HG02885 (cell line): ENCODE results near the gene MLST8.
"Not testable (repeated sequence)": the region's sequence is repeated elsewhere in the genome, so short reads cannot be mapped to it uniquely, and the experiment has no call there.

Experiments used
- ATAC-seq: cut with Tn5 transposase; IDR thresholded peaks from one replicate; pipeline ENCODE4 v1.9.1; 2021; ENCODE audit warnings: mild to moderate bottlenecking; ENCODE audit not compliant: unreplicated experiment, poor library complexity

Gene MLST8

DNA sequence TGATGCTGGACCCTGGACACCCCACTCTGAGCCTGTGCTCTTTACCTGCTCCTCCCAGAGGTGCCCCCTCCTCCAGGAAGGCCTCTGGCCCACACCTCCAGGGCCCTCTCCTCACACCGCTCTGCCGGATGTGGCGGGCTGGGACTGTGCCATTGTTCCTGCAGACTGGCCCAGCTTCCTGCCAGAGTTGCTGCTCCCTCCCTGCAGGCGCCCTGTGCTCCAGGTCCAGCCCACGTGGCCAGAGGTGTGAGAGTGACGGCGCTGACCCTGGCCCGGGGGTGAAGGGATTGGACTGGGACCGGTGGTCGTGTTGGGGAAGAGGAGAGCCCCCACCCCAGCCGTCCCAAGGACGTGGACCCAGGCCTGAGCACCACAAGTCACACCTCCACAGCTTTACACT lies 23.8 kb downstream of the MLST8 start:
- no peak for ATAC-seq

DNA sequence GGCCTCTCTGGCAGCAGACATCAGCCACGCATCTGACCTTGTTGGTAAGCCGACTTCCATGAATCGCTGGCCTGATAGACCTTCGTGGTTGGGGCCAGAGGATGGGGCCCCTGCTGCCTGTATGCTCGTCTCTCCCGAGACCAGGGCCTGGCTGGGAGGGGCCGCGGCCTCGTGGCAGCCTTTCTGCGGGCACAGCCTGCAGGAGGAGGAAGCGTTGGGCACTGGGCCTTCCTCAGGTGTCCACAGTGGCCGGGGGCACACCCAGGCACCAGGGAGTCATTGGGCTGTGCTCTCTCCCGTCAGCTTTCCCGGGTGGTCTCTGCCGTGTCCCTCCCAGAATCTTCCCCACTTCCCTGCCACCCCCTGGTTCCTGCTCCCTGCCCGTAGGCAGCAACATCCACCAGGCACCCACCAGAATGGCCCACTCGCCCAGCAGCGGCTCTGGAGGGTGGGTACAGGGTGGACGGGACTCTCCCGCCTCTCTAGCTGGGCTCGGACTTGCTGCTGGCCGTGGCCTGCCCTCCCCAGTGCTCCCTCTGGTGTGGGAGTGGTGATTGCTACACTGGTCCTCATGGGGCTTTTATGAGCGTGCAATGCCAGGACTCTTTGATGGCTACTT lies 24.5 kb downstream of the MLST8 start:
- no peak for ATAC-seq

DNA sequence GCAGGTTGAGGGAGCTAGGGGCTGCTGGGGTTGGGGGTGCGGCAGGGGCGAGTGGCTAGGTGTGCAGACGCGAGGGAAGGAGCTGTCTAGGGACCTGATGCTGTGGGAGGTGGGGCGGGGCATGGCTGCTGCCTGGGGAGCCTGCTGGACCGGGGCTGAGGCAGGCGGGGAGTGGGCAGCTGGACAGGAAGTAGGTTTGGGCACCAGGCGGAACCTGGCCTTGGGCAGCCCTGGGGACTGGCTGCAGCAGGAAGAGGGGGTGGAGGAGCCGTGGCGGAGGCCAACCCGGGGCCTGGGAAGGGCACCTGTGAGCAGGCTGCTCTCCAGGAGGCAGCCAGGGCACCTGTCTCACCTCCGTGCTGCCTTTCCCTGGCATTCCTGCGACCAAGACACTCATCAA lies 25.1 kb downstream of the MLST8 start:
- no peak for ATAC-seq

DNA sequence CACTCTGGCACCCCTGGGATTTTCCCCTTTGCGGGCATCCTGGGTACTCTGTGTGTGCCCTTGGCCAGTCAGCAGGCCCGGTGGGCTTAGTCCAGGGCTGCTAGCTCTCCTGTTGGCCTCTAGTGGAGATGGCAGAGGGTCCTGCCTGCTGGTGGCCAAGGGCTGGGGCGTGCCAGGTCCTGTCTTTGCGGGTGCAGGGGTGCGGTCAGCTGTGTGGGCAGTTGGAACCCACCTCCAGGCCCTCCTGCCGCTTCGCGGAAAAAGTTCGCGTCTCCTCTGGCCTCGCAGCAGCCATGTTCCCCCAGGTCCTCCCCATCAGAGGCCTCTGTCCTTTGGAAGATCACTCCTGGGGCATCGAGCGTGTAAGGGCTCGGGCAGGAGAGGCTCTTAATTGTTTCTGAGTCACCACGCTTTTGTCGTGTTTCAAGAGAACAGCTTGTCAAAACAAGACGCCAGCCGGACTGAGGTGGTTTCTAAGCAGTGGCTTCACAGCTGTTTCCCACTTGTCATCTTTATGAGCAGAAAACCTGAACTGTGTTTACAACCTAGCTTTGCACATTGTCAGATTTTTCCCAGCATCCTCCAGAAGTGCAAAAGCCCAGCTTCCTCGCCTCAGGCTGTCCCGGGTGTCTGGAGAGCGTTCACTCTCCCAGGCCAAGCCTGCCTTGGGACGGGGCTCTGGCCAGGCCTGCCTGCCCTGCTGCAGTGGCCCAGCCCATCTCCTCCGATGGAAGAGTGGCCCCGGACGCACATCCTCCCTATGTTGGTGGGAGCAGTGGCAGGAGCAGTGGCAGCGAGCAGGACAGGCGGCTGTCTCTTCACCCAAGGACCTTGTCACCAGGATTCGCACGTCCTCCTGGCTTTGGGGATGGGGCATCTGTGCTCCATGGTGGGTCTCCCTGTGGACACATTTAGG lies 26.0 kb downstream of the MLST8 start:
- no peak for ATAC-seq

DNA sequence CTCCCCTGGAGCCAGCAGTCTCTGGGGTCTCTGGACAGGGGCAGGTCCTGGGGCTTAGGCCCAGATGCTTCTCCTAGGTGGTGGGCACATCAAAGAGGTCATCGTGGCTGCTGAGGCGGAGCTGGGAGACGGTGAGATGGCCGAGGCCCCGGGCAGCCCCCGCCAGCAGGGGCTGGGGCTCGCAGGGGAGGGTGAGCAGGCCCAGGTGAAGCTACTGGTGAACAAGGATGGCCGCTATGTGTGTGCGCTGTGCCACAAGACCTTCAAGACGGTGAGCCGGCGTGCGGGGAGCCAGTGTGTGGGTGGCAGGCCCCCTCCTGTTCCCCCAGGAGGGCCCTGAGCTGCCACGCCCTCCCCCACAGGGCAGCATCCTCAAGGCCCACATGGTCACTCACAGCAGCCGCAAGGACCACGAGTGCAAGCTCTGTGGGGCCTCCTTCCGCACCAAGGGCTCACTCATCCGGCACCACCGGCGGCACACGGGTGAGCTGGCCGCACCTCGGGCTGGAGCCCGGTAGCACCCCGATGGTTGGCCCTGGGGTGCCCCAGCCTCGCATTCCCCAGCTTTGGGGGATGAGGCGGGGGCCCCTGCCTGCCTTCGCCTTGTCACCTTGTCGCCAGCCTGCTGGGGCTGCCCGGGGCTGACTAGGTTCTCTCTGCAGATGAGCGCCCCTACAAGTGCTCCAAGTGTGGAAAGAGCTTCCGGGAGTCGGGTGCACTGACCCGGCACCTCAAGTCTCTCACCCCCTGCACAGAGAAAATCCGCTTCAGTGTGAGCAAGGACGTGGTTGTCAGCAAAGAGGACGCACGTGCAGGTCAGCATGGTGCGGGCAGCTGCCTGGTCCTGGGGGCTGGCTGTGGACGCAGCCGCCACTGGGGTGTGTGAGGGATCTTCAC lies 27.1 kb downstream of the MLST8 start:
- ATAC-seq = no peak

DNA sequence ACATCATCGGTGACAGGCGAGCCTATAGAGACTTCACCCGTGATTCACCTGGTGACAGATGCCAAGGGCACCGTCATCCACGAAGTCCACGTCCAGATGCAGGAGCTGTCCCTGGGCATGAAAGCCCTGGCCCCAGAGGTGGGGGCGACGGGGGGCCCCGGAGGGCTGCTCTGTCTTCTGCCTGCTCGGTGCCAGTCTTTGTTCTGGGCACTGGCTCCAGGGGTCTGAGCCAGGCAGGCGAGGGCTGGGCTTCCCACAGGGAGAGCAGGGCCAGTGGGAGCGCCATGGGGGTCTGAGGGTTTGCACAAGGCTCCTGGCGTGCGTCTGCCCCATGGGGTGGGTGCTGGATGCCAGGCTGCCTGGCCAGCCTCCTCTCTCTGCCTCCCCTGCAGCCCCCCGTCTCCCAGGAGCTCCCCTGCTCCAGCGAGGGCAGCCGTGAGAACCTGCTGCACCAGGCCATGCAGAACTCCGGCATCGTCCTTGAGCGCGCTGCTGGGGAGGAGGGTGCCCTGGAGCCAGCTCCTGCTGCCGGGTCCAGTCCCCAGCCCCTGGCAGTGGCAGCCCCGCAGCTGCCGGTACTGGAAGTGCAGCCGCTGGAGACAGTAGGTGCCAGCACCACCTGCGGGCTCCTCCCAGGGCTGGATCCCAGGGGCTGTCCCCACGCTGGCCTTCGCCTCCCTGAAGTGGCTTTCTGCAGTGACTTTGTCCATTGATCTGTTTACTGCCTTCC lies 28.0 kb downstream of the MLST8 start:
- ATAC-seq = no peak

DNA sequence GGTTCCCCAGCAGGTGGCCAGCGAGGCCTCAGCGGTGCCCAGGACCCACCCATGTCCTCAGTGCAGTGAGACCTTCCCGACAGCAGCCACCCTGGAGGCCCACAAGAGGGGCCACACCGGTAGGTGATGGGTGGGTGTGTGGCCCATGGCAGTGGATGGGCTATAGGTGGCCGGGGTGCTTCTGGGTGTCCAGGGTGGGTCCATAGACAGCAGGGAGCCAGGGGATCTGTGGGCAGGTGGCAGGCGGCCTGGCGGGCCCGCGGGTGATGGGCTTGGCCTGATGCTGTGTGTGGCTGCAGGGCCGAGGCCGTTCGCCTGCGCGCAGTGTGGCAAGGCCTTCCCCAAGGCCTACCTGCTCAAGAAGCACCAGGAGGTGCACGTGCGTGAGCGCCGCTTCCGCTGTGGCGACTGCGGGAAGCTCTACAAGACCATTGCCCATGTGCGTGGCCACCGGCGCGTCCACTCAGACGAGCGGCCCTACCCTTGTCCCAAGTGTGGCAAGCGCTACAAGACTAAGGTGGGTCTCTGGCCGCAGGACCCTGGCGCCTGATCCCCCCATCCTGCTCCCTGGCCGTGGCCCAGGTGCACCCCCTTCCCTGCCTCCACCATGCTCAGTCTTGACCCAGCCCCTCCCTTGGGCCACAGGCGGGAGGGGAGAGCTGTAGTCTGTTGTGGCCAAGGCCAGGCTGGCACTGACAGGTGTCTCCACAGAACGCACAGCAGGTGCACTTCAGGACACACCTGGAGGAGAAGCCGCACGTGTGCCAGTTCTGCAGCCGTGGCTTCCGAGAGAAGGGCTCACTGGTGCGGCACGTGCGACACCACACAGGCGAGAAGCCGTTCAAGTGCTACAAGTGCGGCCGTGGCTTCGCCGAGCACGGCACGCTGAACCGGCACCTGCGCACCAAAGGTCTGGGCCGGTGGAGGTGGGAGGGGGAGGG lies 28.9 kb downstream of the MLST8 start:
- ATAC-seq = no peak

DNA sequence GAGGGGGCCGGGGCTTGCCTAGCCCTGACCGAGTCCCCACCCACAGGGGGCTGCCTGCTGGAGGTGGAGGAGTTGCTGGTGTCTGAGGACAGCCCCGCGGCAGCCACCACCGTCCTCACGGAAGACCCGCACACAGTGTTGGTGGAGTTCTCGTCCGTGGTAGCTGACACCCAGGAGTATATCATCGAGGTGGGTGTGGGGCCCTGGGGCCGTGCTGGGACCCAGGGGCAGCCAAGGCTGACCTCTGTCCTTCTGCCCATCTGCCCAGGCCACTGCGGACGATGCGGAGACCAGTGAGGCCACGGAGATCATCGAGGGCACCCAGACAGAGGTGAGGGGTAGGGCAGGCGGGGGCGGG lies 29.5 kb downstream of the MLST8 start:
- no peak for ATAC-seq

DNA sequence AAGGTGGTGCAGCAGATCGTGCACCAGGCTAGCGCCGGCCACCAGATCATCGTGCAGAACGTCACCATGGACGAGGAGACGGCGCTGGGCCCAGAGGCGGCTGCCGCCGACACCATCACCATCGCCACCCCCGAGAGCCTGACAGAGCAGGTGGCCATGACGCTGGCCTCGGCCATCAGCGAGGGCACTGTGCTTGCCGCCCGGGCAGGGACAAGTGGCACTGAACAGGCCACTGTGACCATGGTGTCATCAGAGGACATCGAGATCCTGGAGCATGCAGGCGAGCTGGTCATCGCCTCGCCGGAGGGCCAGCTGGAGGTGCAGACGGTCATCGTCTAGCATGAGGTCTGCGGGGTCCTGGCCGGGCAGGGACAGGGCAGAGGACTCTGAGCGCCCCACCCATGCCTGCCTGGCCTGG lies 30.0 kb downstream of the MLST8 start:
- no peak for ATAC-seq

DNA sequence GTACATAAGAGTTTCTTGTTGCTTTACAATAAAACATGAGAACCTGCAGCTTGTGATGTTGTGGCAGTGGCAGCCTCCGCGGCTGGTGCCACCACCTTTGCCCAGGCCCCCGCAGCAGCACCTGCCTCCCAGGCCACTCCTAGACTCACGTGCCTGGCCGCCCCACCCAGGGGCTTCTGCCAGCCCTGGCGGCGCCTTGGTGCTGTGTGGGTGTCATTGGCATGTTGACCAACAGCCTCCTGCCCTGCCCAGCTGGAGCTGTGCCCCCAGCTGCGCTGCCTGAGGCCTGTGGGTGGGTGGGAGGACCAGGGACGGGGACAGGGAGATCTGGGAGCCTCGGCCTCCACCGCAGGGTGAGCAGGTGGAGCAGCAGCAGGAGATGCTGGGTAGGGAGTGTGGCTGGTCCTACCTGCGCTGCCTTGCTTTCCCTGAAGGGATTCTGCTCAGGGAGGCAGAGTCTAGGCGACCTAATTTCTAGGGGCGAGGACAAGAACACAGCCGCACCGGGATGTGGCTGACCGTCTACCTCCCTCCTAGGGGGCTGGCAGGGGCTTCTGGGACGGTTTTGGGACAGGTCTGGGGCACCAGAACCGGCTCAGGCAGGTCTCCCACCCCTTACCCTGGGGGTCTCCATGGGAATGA lies 30.6 kb downstream of the MLST8 start:
- ATAC-seq = no peak

DNA sequence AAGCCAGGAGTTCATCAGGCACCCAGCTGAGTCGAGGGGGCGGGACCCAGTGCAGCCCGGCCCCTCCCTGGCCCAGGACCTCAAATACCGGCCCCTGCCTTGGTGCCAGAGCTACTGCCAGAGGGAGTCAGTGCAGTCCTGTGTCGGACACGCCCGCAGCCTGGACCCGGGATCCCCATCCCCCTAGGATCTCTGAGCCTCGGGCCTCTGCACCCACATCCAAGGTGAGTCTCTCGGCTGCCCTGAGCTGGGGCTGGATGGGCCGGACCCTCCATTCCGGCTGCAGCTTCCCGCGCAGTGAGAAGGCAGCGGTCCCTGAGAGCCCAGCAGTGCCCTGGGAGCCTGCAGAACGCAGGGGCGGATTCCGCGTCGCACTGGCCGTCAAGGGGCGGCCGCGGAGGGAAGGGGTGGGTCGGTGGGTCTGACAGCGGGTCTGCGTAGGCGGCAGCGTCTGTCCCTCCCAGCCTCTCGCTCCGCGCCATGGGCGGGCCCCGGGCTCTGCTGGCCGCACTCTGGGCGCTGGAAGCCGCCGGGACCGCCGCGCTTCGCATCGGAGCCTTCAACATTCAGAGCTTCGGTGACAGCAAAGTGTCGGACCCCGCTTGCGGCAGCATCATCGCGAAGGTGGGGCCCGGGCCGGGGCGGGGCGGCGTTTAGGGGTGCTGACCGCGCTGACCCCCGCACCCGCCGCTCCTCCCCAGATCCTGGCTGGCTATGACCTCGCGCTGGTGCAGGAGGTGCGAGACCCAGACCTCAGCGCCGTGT lies 31.3 kb downstream of the MLST8 start, which contains the start of gene DNASE1L2:
TSS of gene DNASE1L2 (plus strand) at position 108 of the 765 bp plus-strand sequence. CDS start at position 481, 373 bp downstream.
- ATAC-seq = no peak

DNA sequence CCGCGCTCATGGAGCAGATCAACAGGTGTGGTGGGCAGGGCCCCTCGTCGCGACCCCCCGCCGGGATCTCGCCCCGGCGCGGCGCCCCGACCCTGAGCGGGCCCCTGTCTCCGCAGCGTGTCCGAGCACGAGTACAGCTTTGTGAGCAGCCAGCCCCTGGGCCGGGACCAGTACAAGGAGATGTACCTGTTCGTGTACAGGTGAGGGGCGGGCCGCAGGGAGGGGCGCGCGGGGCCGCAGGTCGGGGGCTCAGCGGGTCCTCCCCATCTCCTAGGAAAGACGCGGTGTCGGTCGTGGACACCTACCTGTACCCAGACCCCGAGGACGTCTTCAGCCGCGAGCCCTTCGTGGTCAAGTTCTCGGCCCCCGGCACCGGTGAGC lies 31.8 kb downstream of the MLST8 start:
- no peak for ATAC-seq

DNA sequence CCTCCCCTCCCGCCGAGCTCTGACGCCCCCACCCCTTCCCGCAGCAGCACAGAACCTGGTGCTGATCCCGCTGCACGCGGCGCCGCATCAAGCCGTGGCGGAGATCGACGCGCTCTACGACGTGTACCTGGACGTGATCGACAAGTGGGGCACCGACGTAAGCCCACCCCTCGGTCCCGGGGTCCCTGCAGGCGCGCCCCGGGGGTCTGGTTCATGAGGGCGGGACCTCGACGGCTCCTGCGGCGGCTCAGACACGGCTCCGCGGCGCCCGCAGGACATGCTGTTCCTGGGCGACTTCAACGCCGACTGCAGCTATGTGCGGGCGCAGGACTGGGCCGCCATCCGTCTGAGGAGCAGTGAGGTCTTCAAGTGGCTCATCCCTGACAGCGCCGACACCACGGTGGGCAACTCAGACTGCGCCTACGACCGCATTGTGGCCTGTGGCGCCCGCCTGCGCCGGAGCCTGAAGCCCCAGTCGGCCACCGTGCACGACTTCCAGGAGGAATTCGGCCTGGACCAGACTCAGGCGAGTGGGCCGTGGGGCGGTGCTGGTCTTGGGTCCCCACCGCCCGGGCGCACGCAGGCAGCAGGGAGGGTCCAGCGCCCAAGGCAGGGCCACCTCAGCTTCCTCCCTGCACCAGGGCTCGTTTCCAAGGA lies 32.4 kb downstream of the MLST8 start:
- no peak for ATAC-seq

DNA sequence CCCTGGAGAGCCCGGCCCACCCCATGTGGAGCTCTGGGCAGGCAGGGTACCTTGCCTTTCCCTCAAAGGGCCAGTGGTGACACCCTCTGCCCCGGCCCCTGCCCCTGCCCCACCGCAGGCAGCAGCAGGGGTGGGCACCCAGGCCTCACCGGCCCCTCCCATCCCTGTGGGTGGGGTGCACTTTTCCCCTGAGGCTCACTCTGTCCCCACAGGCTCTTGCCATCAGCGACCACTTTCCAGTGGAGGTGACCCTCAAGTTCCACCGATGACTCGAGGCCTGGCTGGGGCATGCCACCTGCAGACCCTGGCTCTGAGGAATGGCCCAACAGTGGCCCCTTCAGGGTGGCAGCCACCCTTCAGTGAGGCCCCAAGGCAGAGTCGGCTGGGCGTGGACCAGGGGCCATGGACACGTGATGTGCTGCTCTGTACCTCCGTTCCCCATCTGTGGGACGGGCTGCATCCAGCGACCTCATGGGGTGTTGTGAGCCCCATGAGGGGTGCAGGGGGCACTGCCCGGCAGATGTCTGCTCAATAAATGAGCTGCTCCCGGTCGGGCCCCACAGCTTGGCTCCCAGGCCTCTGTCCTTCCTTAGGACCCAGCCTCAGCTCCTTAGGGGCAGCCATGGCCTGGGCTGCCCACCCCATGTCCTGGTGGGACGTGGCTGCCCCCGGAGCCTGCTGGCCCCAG lies 33.0 kb downstream of the MLST8 start:
- no peak for ATAC-seq

DNA sequence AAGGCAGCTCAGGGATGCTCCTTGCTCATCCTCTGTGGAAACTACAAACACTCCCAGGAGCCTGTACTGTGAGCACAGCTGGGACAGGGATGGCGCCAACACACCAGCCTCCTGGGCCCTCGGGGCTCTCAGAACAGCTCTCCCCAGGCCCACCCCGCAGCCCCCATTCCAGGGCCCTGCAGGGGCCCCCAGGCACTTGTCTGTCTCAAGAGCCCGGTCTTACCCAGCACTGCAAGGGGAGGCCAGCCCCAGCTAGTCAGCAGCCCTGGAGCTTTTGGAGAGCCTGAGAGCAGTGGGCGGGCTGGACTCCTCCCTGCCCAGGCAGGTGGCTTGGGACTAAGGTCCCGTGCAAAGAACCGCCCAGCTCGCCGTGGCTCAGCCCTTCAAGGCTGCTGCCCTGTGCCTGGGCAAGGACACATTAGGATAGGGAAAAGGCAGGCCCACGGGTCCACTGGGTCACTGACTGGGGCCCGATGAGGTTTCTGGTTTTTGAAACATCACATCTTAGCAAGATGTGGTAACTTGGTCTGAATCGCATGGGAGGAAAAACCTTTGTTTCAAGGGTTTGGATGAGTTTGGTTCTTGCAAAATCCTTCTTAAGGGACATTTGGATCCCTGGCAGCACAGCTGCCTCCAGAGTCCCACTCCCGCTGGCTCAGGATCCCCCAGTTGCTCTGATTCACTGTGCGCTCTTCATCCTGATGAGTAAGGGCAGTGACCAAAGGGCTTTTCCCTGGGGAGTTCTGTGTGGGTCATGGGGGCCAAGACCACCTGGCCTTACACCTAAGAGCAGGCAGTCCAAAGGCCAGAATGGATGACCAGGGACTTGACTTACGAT lies 33.8 kb downstream of the MLST8 start:
- ATAC-seq = no peak

DNA sequence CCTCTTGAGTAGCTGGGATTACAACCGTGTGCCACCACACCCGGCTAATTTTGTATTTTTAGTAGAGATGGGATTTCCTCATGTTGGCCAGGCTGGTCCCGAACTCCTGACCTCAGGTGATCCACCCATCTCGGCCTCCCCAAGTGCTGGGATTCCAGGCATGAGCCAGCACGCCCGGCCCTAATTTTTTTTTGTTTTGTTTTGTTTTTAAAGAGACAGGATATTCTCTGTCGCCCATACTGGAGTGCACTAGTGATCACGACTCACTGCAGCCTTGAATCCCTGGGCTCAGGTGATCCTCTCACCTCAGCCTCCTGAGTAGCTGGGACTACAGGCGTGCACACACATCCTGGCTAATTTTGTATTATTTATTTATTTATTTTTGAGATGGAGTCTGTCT lies 35.1 kb downstream of the MLST8 start:
- not testable (repeated sequence) for ATAC-seq
